MM.1S (cell line): ENCODE measurements around the gene THADA.

Experiments
- CTCF ChIP-seq: fragments of 300-600 bp; sonication (generic); IDR thresholded peaks from 2 replicates; pipeline ENCODE4 v1.5.1; 2016; ENCODE audit warnings: antibody characterized with exemption, low read length, mixed read lengths
- EZH2phosphoT487 ChIP-seq: fragments of 300-600 bp; sonication (generic); IDR thresholded peaks from 2 replicates; pipeline ENCODE4 v1.6.1; 2018; ENCODE audit warnings: antibody characterized with exemption, low read length

GRCh38 chr2:43193652-43194120 lies 402.2 kb downstream of the THADA start:
- TF ChIP-seq CTCF (no peak), EZH2phosphoT487 (no peak)
